Colon (tissue), 2 donors: ENCODE results near the gene PICK1.

Experiments used
- FAIRE-seq: peaks from 2 replicates; lab custom pipeline; 2012; peaks lifted over from hg19 to GRCh38; lab: Jason Lieb, UNC
- donor health status: control.
- donor health status: control.

The PICK1 gene

DNA sequence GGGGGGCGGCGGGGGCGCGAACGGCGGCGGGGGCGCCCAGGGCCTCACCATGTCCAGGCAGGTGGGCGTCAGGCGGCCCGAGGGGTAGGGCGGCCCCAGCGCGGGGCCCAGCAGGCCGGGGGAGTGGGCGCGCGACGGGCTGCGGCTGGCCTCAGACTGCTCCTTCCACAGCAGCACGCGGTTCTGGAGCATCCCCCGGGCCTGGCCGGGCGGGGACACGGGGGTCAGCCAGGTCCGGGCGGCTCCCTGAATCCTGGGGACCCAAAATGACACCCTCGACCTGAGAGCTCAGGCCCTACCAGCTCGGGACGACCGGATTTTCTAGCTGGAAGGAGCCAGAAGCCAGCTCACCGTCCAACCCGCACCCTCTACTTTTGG lies 32.3 kb downstream of the PICK1 start:
- no peak for FAIRE-seq

DNA sequence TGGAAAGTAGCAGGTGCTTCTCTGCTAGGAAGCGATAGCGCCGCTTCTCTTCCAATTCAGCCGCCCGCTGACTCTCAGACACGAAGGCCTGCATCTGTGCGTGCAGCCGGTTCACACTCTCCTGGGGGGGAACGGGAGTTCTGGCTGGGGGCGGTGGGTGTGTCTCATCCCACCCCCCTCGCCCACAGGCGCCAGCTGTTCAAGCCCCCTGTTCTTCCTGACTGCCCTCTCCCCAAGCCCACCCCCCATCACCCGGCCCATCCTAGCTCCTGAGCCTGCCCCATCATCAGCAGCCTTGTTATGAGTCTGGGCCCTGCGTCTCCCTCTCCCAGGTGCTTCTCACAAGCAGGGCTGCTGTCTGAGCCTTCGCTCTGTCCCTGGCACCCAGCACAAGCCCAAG lies 39.9 kb downstream of the PICK1 start:
- no peak for FAIRE-seq

DNA sequence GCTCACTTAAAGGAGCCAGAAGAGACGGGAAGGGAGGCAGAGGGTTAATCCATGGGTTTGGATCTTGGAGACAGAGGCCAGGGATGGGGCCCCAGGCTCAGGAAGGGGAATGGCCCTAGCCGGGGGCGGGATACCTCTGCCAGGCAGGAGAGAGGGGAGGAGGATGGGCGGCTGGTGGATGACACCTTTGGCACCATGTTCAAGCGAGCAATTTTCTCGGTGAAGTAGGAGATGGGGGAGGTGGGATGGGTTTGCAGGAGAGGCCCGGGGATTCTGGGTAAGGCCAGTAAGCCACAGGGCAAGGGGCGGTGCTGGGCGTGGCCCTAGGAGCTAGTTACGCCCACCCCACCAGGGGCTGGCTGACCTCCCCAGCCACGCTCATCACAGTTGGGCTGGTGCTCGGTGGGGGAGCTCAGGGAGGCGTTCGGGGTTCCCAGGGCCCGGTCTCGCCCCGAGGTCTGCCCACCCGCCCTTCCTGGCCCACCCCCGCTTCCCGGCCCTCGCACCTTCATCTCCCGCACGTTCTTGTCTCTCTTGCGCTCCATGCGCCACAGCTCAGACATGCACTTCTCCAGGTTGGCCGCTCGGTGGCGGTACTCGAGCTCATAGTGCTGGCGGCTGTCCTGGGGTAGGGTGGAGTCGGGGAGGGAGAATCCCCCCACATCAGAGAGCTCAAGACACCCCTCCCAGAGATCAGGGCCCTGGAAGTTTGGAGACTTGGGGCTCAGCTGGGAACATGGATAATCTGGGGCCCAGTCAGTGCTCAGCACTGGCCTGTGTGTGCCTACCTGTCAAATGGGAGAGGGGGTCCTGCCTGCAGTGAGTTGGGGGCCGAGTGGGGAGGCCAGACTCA lies 40.6 kb downstream of the PICK1 start:
- FAIRE-seq = no peak

DNA sequence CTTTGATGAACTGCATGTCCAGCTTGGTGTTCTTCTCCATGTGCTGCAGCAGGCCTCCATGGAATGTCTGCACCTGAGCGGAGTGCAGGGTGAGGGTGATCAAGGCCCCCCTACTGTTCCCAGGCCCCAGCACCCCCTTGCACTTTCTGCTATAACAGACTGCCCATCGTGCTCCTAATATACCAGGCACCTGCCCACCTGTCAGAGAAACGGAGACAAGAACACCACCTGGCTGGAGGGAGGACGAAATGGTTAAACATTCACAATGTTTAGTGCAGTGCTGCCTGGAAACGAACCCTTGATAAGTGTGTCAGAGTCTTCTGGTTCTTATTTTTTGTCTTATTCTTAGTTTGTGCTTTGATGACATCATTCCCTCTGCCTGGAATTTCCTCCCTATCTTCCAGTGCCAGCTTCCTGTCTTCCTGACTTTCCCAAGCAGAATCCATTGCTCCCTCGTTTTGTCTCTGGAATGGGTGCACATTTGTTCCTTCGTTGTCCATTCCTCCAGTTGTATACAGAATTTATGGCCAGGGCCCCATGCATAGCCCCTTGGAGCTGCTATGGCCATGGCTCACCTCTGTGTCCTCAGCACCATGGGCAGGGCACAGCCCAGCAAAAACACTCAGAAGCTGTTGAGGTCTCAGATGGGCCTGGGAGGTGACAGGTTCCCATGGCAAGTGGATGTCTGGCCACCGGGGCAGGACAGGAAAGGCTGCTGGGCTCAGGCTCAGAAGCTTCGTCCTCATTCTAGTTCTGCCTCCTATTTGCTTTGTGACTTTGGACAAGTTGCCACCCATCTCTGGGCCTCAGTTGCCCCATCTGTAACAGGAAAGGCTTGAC lies 41.4 kb downstream of the PICK1 start:
- no peak for FAIRE-seq

DNA sequence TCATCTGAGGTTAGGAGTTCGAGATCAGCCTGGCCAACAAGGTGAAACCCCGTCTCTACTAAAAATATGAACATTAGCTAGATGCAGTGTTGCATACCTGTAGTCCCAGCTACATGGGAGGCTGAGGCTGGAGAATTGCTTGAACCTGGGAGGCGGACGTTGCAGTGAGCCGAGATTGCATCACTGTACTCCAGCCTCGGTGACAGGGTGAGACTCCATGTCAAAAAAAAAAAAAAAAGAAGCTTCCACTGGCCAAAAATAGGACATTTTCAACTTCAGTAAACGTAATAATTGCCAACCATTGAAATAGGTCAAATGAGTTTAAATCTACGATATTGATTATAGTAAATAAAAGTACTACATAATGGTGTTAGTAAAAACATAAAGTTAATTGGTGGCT lies 46.4 kb downstream of the PICK1 start:
- FAIRE-seq = no peak

DNA sequence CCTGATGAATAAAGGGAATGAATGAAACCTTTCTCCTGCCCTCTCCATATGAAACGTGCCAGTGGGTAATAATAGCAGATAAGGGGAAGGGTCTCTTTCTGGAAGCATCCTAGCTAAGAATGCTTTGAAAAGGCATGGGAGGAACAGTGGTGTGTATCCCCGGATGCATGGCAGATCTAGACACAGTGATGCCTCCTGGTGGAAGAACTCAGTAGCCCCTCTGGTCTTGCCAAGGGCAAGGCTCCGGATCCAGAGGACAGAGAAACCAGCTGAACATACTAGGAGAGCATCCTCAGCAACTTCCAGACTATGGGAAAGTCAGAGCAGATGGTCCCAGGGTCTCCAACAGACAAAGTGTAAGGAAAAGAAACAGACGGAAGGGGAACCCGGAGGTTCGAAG lies 46.9 kb downstream of the PICK1 start:
- FAIRE-seq = no peak

DNA sequence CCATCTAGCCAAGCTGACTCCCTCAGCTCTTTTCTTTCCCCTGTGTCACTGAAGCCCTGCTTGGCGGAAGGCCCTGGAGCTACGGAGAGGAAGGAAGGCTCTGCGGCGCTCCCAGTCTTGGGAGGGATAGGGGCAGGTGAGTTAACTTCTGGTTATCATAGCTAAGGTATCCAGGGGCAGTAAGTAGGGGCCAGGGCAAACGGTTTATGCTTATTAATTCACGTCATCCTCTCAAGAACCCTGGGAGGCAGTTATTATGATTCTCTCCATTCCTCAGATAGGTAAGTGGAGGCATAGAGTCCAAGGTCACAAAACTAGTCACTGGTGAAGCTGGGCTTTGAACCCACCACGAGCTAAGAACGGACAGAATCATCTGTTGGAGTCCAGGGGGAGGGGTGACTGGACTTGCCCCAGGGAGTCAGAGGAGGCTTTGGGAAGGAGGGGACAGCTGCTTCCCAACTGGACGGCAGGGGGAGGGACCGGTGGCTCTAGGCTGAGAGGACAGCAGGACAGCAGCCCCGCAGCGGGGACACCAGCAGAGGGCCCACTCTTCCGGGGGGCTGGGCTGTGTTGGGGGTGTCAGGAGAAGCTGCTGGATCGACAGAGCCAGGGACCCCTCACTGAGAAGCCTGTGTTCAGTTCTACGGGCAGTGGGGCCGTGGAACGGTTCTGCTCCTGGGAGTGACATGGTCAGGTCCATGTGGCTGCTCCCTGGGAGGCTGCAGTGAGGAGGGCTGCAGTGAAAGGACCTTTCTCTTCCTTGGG lies 49.8 kb downstream of the PICK1 start:
- FAIRE-seq = no peak

DNA sequence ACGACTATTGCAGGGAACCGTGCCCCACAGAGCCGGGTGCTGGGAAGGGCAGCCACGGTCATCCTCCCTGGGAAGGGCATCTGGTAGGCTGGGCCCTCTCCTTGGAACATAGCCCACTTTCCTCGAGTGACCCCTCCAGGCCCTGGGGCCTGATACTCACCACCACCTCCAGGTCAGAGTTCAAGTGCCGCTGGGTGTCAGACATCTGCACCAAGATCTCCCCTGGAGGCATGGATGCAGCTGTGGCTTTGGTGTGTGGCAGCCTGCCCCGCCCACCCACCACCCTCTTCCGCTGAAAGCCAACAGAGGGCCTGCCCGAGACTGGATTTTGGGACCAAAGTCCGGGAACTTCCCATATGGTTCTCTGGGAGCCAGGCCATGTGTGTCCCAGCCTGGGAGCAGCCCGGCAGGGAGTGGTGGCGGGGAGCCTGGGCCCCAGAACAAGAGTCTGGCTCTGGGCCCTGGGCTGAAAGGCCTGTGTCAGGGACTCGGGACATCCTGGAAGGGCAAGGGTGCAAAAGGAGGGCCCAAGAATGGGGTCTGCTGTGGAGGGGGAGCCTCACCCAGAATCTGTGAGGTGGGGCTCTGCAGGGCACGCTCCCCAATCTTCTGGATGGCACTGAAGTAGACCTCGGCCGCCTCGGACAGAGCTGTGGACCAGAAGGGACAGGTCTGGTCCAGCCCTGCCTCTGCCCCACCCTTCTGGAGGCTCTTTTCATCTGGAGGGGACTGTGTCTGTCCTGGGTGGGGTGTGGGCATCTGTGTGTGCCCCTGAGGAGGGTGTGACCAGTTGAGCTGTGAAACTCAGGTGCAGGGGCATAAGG lies 50.7 kb downstream of the PICK1 start:
- FAIRE-seq = no peak

DNA sequence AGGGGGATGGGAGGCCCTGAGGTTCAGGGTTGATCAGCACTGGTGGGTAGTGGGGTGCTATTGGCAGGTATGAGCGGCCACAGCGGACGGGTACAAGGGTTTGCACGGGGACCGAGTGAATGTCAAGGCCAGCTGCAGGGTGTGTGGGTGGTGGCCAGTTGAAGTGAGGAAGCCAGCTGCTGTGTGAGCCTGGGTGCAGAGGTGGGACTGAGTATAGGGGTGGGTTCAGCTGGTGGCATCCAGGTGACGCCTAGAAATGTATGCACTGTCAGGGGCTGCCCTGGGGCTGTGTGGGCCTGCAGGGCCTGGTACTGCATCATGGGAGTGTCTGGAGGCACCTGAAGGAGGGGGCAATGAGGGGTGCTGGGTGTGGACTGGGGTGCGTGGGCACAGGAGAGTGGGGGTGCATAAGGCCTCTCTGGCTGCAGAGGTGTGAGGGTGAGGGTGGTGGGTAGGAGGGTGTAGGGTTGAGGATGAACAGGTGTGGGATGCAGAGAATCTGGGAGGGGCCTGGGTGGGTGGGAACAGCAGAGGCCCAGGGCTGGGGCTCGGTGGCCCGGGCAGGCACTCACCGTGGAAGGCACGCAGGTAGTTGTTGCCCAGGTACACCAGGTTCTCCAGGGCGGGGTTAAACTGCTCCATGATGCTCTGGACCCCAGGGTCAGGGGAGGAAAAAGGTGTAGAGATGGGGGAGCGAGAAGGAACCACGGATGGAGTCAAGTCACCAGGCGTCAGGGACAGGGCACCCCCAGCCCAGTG lies 51.5 kb downstream of the PICK1 start:
- FAIRE-seq = no peak

DNA sequence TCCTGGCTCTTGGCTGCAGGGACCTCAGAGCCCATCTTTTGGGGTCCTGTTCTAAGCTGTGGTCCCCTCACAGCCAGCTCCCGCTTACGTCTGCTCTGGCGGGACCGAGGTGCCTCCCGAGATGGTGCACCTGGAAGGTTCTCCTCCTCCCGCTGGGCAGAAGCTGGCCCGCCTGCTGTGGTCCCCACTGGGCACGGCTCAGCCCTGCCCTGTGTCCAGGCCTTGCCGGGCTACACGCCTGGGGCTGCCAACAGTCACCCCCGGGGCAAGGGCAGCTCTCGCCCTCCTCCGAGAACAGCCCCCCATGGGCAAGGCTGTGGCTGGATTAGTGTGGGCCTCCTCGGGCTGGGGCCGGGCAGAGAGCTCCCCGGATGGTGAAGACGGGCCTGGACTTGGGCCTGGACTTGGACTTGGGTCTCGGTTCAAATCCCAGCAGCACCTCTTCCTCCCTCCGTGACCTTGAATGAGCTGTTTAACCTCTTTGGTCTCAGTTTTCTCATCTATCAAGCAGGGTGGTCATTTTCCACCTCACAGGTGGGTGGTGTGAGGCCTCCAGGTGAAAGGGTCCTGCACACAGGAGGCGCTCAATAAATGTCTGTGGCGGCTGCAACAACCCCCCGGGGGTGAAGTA lies 52.3 kb downstream of the PICK1 start:
- FAIRE-seq = no peak

DNA sequence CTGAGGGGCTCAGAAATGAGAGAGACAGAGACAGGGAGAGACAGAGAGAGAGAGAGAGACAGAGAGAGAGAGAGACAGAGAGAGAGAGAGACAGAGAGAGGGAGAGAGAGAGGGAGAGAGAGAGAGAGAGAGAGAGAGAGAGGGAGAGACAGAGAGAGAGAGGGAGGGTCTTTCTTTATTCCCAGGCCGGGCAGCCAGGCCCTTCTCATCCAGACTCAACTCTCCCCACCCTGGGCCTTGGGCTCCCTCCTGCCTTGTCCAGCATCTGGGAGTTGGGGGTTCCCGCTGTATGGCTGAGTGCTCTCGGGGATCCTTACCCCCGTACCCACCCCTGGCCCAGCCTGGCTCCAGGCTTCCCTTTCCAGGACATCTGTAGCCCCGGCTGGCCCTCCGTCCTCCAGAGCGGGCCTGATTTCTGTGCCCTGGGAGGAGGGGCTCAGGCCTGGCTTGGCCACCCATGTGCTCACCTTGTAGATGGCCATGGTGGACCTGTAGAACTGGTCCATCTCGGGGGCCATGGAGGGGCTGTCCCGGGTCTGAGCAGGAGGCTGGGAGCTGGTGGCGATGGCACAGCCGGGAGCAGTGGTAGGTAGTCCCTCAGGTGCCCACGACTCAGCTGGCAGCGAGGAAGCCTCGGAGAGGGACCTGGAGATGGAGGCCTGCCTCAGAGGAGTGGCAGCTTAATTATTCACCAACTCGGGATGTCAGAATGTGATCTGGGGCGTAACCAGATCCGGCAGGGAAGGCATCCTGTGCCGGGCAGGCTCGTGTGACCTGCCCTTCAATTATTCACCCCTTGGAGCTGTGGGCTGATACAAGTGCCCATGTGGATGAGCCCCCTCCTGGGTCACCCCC lies 53.0 kb downstream of the PICK1 start, which contains the start of gene BAIAP2L2:
TSS of gene BAIAP2L2 (minus strand) at position 677 of the 855 bp plus-strand sequence. CDS start at position 518, 159 bp downstream.
- no peak for FAIRE-seq

DNA sequence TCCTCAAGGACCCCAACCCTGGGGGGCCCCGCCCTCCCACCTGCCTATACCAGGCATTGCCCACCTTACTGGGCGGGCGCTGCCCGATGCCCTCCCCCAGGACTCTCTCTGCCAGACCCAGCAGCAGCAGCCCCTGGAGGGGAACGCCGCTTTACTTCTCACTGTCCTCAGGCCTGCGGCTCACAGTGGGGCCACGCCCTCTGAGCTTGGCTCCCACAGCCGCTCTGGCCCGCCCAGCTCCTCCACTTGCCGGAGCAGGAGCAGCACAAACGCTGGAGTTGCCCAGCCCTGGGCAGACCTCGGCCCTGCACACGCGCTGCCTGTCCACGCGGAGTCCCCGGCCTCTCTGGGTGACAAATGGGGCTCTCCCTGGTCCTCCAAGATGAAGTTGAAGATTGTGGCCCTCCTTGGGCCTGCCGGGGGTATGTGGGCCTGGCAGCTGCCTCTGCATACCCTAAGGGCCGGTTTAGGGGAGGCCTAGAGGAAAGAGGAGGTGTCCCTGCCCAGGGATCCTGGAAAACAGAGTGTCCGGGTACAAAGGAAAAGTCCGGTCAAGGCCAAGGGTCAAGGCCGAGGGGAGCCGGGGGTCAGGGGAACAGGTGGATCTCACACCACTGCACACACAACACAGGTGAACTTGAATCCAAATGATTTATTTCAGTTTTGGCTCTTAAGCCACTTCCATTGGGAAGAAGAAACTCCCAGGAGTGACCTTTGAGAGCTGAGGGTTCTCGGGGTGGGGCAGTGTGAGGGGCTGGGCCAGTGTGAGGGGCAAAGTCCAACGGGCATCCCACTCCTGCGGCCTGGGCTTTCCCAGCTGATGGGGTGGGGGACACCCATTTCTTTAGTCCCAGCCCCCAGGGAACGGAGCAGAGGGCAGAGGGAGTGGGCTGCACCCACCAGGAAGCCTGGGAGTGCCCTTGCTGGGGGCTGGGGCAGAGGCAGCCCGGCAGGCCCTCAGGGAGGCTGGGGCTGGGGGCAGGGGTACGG lies 54.0 kb downstream of the PICK1 start:
- FAIRE-seq = no peak

DNA sequence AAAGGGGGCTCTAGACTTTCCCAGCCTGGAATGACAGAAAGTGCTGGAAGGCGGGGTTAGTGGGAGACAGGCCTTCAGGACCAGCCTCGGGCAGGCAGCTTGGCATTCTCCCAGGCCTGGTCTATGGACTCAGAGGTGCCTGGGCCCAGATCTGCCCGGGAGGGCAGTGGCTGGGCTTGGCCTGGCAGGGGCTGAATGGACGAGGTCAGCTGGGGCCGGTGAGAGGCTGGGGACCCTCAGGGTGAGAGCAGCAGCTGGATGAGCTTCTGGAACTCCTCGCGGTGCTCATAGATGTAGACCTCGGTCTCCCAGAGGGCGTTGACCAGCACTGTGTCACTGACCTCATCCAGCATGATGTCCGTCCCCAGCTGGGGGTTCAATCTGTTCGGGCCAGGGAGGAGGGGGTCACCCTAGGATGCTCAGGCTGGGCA lies 54.7 kb downstream of the PICK1 start:
- no peak for FAIRE-seq

DNA sequence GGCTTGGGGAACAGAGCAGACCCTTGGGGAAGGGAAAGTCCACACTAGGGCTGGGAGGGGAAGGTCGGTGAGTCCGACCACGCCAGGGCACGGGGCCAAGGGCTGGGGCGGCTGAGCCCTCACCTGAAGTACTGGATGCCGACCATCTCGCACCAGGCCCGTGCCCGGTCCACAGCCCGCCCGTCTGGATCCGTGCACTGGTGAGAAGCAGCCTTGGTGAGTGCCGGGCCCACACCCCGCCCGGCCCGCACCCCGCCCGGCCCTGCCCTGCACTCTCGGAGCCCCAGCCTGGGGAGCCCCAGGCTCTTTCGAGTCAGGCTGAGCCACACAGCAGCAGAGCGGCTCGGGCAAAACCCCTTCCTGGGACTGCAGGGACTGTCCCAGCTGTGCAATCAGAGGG lies 55.2 kb downstream of the PICK1 start:
- FAIRE-seq = no peak

DNA sequence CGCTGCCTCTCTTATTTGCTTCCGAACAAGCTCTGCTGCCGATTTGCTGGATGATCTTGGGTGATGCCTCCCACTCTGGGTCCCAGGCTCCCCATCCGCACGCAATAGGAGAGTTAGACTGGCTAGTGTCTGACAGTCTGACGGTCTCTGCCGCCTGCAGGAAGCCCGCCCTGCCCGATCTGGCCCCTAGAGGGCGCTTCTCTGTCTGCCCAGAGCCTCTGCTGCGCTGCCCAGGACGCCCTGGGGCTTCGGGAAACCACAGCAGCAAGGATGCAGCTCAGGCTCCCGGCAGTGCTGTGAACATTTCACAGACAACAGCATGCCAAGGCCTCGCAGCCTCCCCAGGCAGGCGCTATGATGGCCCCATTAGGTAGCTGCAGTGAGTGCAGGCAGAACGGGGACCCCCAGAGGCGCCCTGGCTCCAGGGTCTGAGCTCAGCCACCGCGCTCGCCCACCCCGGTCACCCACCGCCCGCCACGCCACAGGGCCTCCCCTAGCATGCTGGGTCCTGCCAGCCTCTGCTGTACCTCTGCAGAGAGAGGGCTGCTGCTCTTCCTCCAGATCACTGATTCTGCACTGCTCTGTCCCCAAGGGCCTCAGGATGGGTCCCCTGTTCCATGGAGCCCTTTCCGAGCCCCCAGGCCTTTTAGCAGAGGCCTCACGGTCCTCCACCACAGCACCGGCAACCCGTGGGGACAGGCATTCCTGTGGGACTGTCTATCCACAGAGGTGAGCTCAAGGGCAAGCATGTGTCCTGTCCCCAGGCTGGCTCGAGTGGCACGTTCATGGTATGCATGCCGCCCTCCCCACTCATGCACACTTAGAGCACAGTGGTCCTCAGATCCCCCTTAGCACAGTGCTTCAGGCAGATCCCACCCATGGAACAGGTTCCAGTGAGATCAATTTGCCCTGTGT lies 57.5 kb downstream of the PICK1 start:
- no peak for FAIRE-seq

DNA sequence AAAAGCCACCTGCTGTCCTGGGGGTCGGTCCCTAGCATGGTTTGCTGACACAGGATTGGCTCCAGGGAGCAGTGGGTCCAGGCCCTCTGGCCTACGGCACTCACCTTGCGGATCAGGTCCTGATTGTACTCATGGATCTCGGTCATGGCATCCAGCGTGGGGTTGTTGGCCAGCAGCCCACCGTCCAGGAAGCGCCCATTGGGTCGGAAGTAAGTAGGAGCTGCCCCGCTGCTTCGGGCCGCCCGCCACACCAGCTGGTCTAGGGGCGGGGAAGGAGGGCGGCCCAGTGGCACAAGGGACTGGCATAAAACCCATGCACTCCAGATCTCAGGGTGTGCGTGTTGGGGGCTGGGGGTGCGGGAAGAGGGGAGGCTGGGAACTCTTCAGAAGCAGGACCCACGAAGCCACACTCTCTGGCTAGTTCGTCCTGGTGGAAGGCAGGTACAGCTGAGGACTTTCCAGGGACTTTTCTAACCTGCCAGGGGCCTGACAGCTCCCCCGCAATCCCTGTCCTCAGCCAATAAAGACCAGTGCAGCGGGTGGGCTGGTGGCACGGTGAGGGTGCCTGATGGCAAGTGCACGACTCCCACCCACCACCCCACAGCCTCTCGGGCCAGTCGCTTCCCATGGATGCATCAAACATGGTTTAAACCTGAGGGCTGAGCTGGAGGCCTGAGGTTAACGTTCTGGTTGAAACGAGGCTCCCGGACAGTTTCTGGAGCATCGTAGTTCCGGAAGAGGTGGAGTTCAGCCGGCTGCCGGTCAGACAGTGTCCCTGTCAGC lies 58.4 kb downstream of the PICK1 start:
- no peak for FAIRE-seq
